Liver (tissue), 2 donors: ENCODE data around the gene USP46.

Experiments used
- TF ChIP-seq, protein P1 (sequence below): fragments of 150-350 bp; IDR thresholded peaks from 2 replicates; pipeline ENCODE4 v1.5.1; 2017; ENCODE audit warnings: improper control_type of control experiment, low read depth, low read length; ENCODE audit not compliant: missing input control
- TF ChIP-seq, protein P2 (sequence below): IDR thresholded peaks from 2 replicates; pipeline ENCODE4 v1.6.1; 2016; ENCODE audit warnings: antibody characterized with exemption
- donor health status: healthy.

DNA sequence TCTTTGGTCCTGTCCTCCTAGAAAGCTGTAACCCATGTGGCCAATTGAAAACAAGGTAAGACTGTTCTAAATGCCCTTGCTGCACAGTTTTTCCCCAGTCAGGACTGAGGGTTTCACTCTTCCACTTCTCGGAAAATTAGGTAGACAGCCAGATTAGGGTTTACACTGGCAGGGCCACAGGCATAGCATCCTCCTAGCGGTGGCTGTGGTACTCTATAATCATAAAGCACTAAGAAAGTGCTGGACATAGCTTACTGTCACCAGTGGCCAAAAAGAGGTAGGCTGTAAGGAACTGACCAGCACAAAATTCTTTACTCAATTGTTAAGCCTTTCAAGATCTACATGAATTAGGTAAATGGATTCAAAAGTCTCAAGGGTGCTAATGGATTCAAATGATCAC is 11.6 kb upstream of the USP46 start:
- TF ChIP-seq, protein P1, sequence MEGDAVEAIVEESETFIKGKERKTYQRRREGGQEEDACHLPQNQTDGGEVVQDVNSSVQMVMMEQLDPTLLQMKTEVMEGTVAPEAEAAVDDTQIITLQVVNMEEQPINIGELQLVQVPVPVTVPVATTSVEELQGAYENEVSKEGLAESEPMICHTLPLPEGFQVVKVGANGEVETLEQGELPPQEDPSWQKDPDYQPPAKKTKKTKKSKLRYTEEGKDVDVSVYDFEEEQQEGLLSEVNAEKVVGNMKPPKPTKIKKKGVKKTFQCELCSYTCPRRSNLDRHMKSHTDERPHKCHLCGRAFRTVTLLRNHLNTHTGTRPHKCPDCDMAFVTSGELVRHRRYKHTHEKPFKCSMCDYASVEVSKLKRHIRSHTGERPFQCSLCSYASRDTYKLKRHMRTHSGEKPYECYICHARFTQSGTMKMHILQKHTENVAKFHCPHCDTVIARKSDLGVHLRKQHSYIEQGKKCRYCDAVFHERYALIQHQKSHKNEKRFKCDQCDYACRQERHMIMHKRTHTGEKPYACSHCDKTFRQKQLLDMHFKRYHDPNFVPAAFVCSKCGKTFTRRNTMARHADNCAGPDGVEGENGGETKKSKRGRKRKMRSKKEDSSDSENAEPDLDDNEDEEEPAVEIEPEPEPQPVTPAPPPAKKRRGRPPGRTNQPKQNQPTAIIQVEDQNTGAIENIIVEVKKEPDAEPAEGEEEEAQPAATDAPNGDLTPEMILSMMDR = no peak
- TF ChIP-seq, protein P2, sequence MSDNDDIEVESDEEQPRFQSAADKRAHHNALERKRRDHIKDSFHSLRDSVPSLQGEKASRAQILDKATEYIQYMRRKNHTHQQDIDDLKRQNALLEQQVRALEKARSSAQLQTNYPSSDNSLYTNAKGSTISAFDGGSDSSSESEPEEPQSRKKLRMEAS = no peak
